ENCODE results near the gene SMPD1.

- TF ChIP-seq CTCF (IDR thresholded peaks at IDR 0.05) (no peak), POLR2A (IDR thresholded peaks at IDR 0.05) (no peak), POLR2AphosphoS5 (IDR thresholded peaks at IDR 0.05) (no peak)
Observed at GRCh38 chr11:6390718-6391469, 620 bp downstream of the SMPD1 start.
